Activated CD8-positive, alpha-beta memory T cell treated with anti-CD3 and anti-CD28 coated beads, Interleukin-2, amount 50 U/mL, for 24 hours (primary cell): ENCODE measurements around the gene PLEKHO1.

ENCODE experiments used
- DNase-seq: peaks from one replicate; pipeline ENCODE4 v3.0.0-alpha.2; 2020; ENCODE audit errors: extremely low read depth

The PLEKHO1 gene

GRCh38 chr1:150150133-150151021, 661 bp downstream of the PLEKHO1 start:
- no peak for DNase-seq

GRCh38 chr1:150151291-150152181, 1.8 kb downstream of the PLEKHO1 start:
- no peak for DNase-seq

GRCh38 chr1:150152182-150152536, 2.4 kb downstream of the PLEKHO1 start:
- no peak for DNase-seq

GRCh38 chr1:150152772-150153456, 3.2 kb downstream of the PLEKHO1 start:
- no peak for DNase-seq

GRCh38 chr1:150154143-150154542, 4.4 kb downstream of the PLEKHO1 start:
- no peak for DNase-seq

- no peak for DNase-seq
Observed at GRCh38 chr1:150155413-150156071, 5.8 kb downstream of the PLEKHO1 start.

- no peak for DNase-seq
Observed at GRCh38 chr1:150156868-150157603, 7.3 kb downstream of the PLEKHO1 start.

- no peak for DNase-seq
Observed at GRCh38 chr1:150159550-150159949, 9.8 kb downstream of the PLEKHO1 start.

- DNase-seq, result no peak
Observed at GRCh38 chr1:150160964-150161621, 11.4 kb downstream of the PLEKHO1 start.

- DNase-seq, result no peak
Observed at GRCh38 chr1:150161747-150162581, 12.2 kb downstream of the PLEKHO1 start.

GRCh38 chr1:150162582-150162861, 12.8 kb downstream of the PLEKHO1 start:
- no peak for DNase-seq

- no peak for DNase-seq
Observed at GRCh38 chr1:150162862-150163706, 13.4 kb downstream of the PLEKHO1 start.

- DNase-seq, result no peak
Observed at GRCh38 chr1:150164224-150164623, 14.5 kb downstream of the PLEKHO1 start.

GRCh38 chr1:150164779-150165178, 15.1 kb downstream of the PLEKHO1 start:
- DNase-seq, result no peak

GRCh38 chr1:150165622-150166612, 16.2 kb downstream of the PLEKHO1 start:
- no peak for DNase-seq

GRCh38 chr1:150168960-150169601, 19.4 kb downstream of the PLEKHO1 start:
- no peak for DNase-seq

- no peak for DNase-seq
Observed at GRCh38 chr1:150171801-150172200, 22.1 kb downstream of the PLEKHO1 start.
